ENCODE data around the gene SIGLEC10. TPM values are rescaled to one million over a fixed set of nuclear protein-coding genes. Genes with fewer than 3 reads are reported as not detected.
"Not testable (repeated sequence)": the region's sequence is repeated elsewhere in the genome, so short reads cannot be mapped to it uniquely, and the experiment has no call there.

Gene SIGLEC10
- total RNA-seq, 1 donor from 2014 or later, result 17.4 TPM

- Histone ChIP-seq H3K4me1 (no peaks in the 10 kb centered on the region), H3K27ac (no peak overlapping the region), H3K36me3 (no peaks in the 10 kb centered on the region), H3K4me3 (no peak overlapping the region), H3K9me3 (no peaks in the 10 kb centered on the region), H3K27me3 (ENCODE audit: low read depth) (peaks cover 5% of the 10 kb centered on the region)
- no peak for TF ChIP-seq CTCF (IDR thresholded peaks at IDR 0.05)
- intact Hi-C loops (cut with DNase I), result no loop called here
- ATAC-seq (no peak), DNase-seq (no peak)
Observed at GRCh38 chr19:51410950-51411748, 6.3 kb downstream of the SIGLEC10 start.

GRCh38 chr19:51407511-51408131 is 9.8 kb downstream of the SIGLEC10 start:
- Histone ChIP-seq H3K9me3 (peaks cover 7% of the 10 kb centered on the region), H3K27ac (no peak overlapping the region), H3K36me3 (no peaks in the 10 kb centered on the region), H3K4me1 (no peaks in the 10 kb centered on the region), H3K27me3 (ENCODE audit: low read depth) (no peaks in the 10 kb centered on the region), H3K4me3 (no peak overlapping the region)
- ATAC-seq, result peak; percentile 46 to 82
- DNase-seq, result no peak
- intact Hi-C loops (cut with DNase I), result no loop called here
- TF ChIP-seq CTCF (IDR thresholded peaks at IDR 0.05), result peak; percentile 36

- Histone ChIP-seq H3K36me3 (no peaks in the 10 kb centered on the region), H3K27ac (no peak overlapping the region), H3K4me3 (no peak overlapping the region), H3K4me1 (no peaks in the 10 kb centered on the region), H3K9me3 (peaks cover 20% of the 10 kb centered on the region), H3K27me3 (ENCODE audit: low read depth) (no peaks in the 10 kb centered on the region)
- no peak for TF ChIP-seq CTCF (IDR thresholded peaks at IDR 0.05)
- no peak for DNase-seq
- intact Hi-C loops (cut with DNase I), result no loop called here
- no peak for ATAC-seq
Observed at GRCh38 chr19:51402117-51402516, 15.3 kb downstream of the SIGLEC10 start.

GRCh38 chr19:51399936-51400335 is 17.5 kb downstream of the SIGLEC10 start:
- H3K4me1 ChIP-seq; H3K27ac ChIP-seq; H3K36me3 ChIP-seq; H3K27me3 ChIP-seq (ENCODE audit: low read depth); DNase-seq; intact Hi-C loops (cut with DNase I); ATAC-seq; H3K4me3 ChIP-seq: not testable (repeated sequence)
- peaks cover 20% of the 10 kb centered on the region for H3K9me3 ChIP-seq

- DNase-seq (no peak), ATAC-seq (no peak)
- TF ChIP-seq CTCF (IDR thresholded peaks at IDR 0.05), result no peak
- no peak overlapping the region for H3K27ac ChIP-seq
- H3K27me3 ChIP-seq (ENCODE audit: low read depth), result no peaks in the 10 kb centered on the region
- no peaks in the 10 kb centered on the region for H3K36me3 ChIP-seq
- intact Hi-C loops (cut with DNase I), result no loop called here
- H3K9me3 ChIP-seq, result peaks cover 20% of the 10 kb centered on the region
- no peak overlapping the region for H3K4me3 ChIP-seq
- H3K4me1 ChIP-seq, result peaks cover 11% of the 10 kb centered on the region
Observed at GRCh38 chr19:51399231-51399630, 18.2 kb downstream of the SIGLEC10 start.

GRCh38 chr19:51398096-51398704 is 19.2 kb downstream of the SIGLEC10 start:
- Histone ChIP-seq H3K27ac (no peak overlapping the region), H3K36me3 (no peaks in the 10 kb centered on the region), H3K27me3 (ENCODE audit: low read depth) (no peaks in the 10 kb centered on the region), H3K4me1 (peaks cover 11% of the 10 kb centered on the region), H3K9me3 (peaks cover 19% of the 10 kb centered on the region), H3K4me3 (no peak overlapping the region)
- peak; percentile 53 for TF ChIP-seq CTCF (IDR thresholded peaks at IDR 0.05)
- ATAC-seq, result no peak
- DNase-seq, result no peak
- intact Hi-C loops (cut with DNase I), result no loop called here

GRCh38 chr19:51397453-51397852 is 20.0 kb downstream of the SIGLEC10 start:
- H3K27me3 ChIP-seq (ENCODE audit: low read depth); H3K4me3 ChIP-seq; DNase-seq; H3K27ac ChIP-seq; ATAC-seq; H3K36me3 ChIP-seq; intact Hi-C loops (cut with DNase I): not testable (repeated sequence)
- H3K9me3 ChIP-seq, result peaks cover 12% of the 10 kb centered on the region
- H3K4me1 ChIP-seq, result peaks cover 11% of the 10 kb centered on the region
